Right lobe of liver (tissue), 6 donors: ENCODE measurements around the gene CCDC71L. TPM values are rescaled to one million over a fixed set of nuclear protein-coding genes. Genes with fewer than 3 reads are reported as not detected.

Source experiments
- ATAC-seq, 4 donors: fragments of 200-7000 bp; cut with Tn5 transposase; one replicate each; pipeline ENCODE4 v1.9.1; 2020; ENCODE audit warnings: mild to moderate bottlenecking in 4 of 4, moderate library complexity in 4 of 4
- DNase-seq, 3 donors: peaks; one replicate each; pipeline ENCODE4 v3.0.0-alpha.2; 2020
- H3K27ac ChIP-seq, 3 donors: fragments of 200-600 bp; one replicate each; pipeline ENCODE4 v1.8.0; 2022
- H3K27me3 ChIP-seq, 2 donors: fragments of 200-600 bp; one replicate each; pipeline ENCODE4 v1.8.0; 2022
- H3K36me3 ChIP-seq, 4 donors: fragments of 200-600 bp; sonication (generic) in 1 of 4; one replicate each; pipeline versions ENCODE4 v1.5.1 to v1.8.0; 2017 to 2022; ENCODE audit warnings: control low read depth in 1 of 4
- H3K4me1 ChIP-seq, 4 donors: fragments of 200-600 bp; sonication (generic) in 1 of 4; one replicate each; pipeline versions ENCODE4 v1.5.1 to v1.8.0; 2017 to 2022; ENCODE audit warnings: control low read depth in 1 of 4
- H3K4me3 ChIP-seq, 3 donors: fragments of 200-600 bp; one replicate each; pipeline ENCODE4 v1.8.0; 2022
- H3K9me3 ChIP-seq, 4 donors: fragments of 200-600 bp; sonication (generic) in 1 of 4; one replicate each; pipeline versions ENCODE4 v1.5.1 to v1.8.0; 2017 to 2022; ENCODE audit warnings: control low read depth in 1 of 4
- POLR2A ChIP-seq: fragments of 450-650 bp; IDR thresholded peaks from one replicate; pipeline ENCODE4 v1.6.1; 2017; ENCODE audit warnings: antibody characterized with exemption, mild to moderate bottlenecking
- WGBS: methylation state at CpG from one replicate; pipeline ENCODE4 v1.1.6; 2018; ENCODE audit warnings: low coverage, low lambda C conversion rate; ENCODE audit not compliant: insufficient coverage; ENCODE audit errors: missing lambda C conversion rate; 5-methylcytosine and 5-hydroxymethylcytosine counted together
- intact Hi-C, 2 donors: fragments of 100-400 bp; cut with DNase I; formaldehyde crosslinking; loops; one replicate each; pipeline versions ENCODE4 v1.11.2 to v1.14.1; 2022
- total RNA-seq, 6 experiments: library from RNA; depleted of rRNA in 2 of 6; stranded (reverse); fragments of >200 nt in 2 of 6; fragmentation: NEBNext Ultra II Directional in 3 of 6; extraction: Animal tissue kit (Norgen Biotek cat#: 25700) in 3 of 6; gene quantifications; one replicate each; pipeline versions ENCODE4 v1.1.0 to v1.2.4, GENCODE V29; 2016 to 2023
- TF ChIP-seq, protein P1 (sequence below), 4 donors: fragments of 200-600 bp in 3 of 4; fragments of 450-650 bp in 1 of 4; IDR thresholded peaks; one replicate each; pipeline versions ENCODE4 v1.5.1 to v1.8.0; 2016 to 2022; ENCODE audit warnings: antibody characterized with exemption in 4 of 4, mild to moderate bottlenecking in 2 of 4
- donor health status: DM: no; HTN: yes; CAD: no.
- donor health status: DM: no; HTN: no; CAD: no.
- donor health status: DM: no; HTN: no; CAD: no.
- donor health status: DM: no; HTN: yes; CAD: no.
- donor health status: DM: no; HTN: yes; CAD: no.

The CCDC71L gene
- total RNA-seq, 6 experiments from 2014 or later = 8.6 to 45.7 (median 22.6) TPM

DNA sequence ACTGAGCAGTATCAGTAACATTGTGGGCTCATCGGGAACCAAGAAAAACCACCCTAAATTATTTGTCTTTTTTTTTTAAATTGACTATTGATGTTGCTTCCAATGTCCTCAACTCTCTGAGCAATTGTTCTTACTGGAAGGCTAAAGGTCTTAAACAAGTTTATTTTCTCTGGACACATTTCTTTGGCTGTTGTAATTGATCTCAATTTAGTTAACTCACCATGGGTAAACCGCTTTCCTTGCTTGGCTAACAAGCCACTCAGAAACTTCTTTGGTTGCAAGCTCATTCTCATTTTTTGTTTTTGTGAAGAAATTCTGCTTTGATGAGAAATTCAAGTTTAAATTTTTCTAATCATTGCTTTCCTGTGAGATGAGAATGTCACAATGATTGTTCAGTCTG, 25.5 kb downstream of the CCDC71L start:
- Histone ChIP-seq H3K9me3 (no peaks in the 10 kb centered on the region), H3K27ac (no peak overlapping the region), H3K4me1 (peaks cover 0 to 5% (median 2%) of the 10 kb centered on the region in 4 donors), H3K27me3 (no peaks in the 10 kb centered on the region), H3K4me3 (no peak overlapping the region), H3K36me3 (no peaks in the 10 kb centered on the region)
- ATAC-seq (no peak), DNase-seq (no peak)
- WGBS = 77% methylated on average over 2 of the region's 2 CpGs
- intact Hi-C loops = no loop called here
- TF ChIP-seq, protein P1, sequence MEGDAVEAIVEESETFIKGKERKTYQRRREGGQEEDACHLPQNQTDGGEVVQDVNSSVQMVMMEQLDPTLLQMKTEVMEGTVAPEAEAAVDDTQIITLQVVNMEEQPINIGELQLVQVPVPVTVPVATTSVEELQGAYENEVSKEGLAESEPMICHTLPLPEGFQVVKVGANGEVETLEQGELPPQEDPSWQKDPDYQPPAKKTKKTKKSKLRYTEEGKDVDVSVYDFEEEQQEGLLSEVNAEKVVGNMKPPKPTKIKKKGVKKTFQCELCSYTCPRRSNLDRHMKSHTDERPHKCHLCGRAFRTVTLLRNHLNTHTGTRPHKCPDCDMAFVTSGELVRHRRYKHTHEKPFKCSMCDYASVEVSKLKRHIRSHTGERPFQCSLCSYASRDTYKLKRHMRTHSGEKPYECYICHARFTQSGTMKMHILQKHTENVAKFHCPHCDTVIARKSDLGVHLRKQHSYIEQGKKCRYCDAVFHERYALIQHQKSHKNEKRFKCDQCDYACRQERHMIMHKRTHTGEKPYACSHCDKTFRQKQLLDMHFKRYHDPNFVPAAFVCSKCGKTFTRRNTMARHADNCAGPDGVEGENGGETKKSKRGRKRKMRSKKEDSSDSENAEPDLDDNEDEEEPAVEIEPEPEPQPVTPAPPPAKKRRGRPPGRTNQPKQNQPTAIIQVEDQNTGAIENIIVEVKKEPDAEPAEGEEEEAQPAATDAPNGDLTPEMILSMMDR (IDR thresholded peaks at IDR 0.05) = no peak
- no peak for TF ChIP-seq POLR2A

DNA sequence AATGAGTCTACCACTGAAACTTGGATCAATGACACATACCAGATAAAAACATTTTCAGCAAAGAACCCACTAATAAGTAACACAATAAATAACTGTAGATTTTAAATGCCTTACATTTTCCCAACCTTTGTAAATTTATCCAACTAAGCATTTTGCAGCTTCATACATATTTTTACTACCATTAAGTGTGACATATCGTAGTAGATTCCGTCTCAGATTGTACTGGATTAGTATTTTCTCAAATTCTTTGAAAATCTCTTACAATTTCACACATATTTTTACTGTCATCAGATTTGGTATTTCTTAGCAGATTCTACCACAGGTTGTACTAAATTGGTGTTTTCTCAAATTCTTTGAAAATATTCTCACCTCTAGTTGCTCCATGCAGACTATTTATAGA, 26.0 kb downstream of the CCDC71L start:
- DNase-seq = no peak
- Histone ChIP-seq H3K36me3 (no peaks in the 10 kb centered on the region), H3K27me3 (no peaks in the 10 kb centered on the region), H3K9me3 (no peaks in the 10 kb centered on the region), H3K4me1 (peaks cover 0 to 2% (median under 1%) of the 10 kb centered on the region in 4 donors), H3K4me3 (no peak overlapping the region), H3K27ac (no peak overlapping the region)
- TF ChIP-seq, protein P1 (IDR thresholded peaks at IDR 0.05) = no peak
- TF ChIP-seq POLR2A = no peak
- intact Hi-C loops = no loop called here
- 100% methylated on average over 2 of the region's 2 CpGs for WGBS
- no peak for ATAC-seq

DNA sequence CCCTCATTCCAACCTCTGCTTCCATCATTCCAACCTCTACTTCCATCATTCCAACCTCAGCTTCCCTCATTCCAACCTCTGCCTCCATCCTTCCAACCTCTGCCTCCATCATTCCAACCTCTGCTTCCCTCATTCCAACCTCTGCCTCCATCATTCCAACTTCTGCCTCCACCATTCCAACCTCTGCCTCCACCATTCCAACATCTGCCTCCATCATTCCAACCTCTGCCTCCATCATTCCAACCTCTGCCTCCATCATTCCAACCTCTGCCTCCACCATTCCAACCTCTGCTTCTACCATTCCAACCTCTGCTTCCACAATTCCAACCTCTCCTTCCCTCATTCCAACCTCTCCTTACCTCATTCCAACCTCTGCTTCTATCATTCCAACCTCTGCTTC, 30.3 kb downstream of the CCDC71L start:
- ATAC-seq = no peak
- H3K36me3 ChIP-seq = no peaks in the 10 kb centered on the region
- no peaks in the 10 kb centered on the region for H3K4me1 ChIP-seq
- intact Hi-C loops = no loop called here
- TF ChIP-seq POLR2A = no peak
- TF ChIP-seq, protein P1 (IDR thresholded peaks at IDR 0.05) = no peak
- DNase-seq = no peak
- no peak overlapping the region for H3K27ac ChIP-seq
- H3K4me3 ChIP-seq = no peak overlapping the region
- H3K9me3 ChIP-seq = no peaks in the 10 kb centered on the region
- no peaks in the 10 kb centered on the region for H3K27me3 ChIP-seq

GRCh38 chr7:106629516-106629915, 31.4 kb downstream of the CCDC71L start:
- H3K36me3 ChIP-seq = no peaks in the 10 kb centered on the region
- intact Hi-C loops = no loop called here
- no peak overlapping the region for H3K27ac ChIP-seq
- H3K9me3 ChIP-seq = no peaks in the 10 kb centered on the region
- WGBS = 38% methylated on average over 2 of the region's 2 CpGs
- TF ChIP-seq, protein P1 (IDR thresholded peaks at IDR 0.05) = no peak
- no peak for TF ChIP-seq POLR2A
- H3K27me3 ChIP-seq = no peaks in the 10 kb centered on the region
- no peak overlapping the region for H3K4me3 ChIP-seq
- H3K4me1 ChIP-seq = no peaks in the 10 kb centered on the region
- no peak for ATAC-seq
- no peak for DNase-seq
